Measurements from ENCODE around the gene GALNT9.
"Not testable (repeated sequence)": the region's sequence is repeated elsewhere in the genome, so short reads cannot be mapped to it uniquely, and the experiment has no call there.

Gene GALNT9

DNA sequence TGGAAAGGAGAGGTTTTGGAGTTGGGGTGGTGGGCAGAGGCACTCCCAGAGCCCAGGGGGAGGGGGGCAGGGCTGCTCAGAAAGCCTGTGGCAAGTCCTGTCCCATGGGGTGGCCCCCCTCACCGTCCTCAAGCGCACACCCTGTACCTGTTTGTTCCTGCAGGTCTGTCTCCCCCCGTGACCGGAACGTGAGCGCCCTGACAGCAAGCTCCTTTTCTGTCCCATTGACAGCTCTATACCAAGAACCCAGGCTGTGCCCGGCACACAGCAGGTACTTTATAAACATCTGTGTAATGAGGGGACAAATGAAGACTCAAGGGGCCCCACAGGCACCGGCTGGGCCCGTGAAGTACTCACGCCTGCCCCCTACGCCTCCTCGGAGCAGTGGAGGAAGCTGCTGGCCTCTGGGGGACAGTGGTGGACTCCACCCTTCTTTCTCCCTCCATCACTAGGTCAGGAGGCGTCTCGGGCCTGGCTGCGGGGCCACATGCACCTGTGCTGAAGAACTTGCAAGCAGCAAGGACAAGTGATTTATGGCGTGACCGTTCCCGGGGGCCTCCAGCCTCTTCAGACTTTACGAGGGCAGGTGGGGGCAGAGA, 65.8 kb downstream of the GALNT9 start:
- DNase-seq = no peak

DNA sequence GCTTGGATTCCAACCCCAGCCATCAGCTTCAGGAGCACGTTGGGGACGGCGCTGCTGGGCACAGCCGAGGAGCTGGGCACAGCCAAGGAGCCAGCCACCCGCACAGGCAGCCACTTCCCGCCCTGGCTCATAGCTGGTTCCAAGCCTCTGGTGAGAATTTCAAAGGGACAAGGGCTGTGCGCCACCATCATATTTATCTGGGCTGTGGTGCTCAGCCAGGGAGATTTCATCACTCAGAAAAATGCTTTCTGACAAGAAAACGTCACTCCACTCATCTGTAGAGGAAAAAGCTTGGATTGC, 66.4 kb downstream of the GALNT9 start:
- DNase-seq = no peak

DNA sequence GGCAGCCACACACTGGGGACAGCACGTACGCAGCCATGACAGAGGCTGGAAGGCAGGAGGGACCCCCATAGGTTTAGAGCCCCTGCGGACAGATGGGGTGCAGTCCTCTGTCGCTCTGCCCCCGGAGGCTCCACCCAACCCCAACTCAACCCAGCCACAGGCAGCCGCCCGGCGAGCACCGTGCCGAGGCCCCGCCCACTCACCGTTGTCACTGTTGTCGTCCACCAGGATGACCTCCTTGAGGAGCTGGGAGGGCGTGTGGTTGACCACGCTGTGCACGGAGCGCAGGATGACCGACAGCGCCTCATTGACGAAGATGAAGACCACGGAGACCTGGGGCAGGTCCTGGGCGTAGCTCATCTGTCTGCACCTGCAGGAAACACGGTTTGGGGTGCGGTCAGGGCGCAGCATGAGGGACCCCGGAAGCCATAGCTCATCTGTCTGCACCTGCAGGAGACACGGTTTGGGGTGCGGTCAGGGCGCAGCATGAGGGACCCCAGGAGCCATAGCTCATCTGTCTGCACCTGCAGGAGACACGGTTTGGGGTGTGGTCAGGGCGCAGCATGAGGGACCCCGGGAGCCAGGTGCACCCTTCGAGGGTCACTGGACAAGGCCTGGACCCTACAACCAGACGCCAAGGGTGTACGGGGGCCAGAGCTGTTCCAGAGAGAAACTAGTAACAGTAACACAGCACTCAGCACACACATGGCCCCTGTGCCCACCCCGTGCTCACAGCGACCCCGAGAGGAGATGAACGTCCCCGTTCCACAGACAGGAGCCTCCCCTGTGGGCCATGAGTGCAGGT, 66.9 kb downstream of the GALNT9 start:
- DNase-seq = no peak

DNA sequence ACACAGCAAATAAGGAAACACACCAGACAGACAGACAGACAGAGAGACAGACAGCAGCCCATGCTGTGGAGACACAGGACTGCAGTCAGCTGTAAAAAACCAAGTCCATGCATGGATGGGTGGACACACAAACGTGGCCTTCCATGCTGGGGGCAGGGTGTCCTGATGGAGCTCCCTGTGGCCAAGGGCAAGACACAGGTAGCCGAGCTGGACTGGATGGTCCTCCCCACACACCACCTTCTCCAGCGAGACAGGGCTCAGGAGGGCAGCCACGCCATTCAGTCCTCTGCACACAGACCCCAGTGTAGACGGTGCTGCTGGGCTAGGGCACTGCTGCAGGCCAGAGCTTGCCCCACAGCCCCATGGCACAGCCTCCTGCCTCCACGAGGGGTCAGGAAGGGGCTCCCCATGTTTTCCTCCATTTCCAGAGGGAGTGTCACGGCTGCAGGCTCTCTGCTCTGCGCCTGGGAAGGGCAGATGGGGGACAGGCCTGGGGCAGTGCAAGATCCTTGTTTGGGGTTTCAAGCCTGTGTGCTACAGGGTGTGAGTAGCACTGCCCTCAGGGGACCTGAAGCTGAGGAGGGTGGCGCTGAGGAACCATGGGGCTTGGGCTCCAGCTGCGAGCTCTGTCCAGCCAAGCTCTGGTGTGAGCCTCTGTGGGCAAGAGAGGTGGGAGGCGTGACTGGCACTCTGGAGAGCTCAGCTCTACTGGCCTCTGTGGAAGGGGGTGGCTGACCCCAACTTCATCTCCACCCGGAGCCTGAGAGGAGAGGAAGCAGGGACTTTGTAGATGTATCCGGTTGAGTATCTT, 67.9 kb downstream of the GALNT9 start:
- DNase-seq = no peak

DNA sequence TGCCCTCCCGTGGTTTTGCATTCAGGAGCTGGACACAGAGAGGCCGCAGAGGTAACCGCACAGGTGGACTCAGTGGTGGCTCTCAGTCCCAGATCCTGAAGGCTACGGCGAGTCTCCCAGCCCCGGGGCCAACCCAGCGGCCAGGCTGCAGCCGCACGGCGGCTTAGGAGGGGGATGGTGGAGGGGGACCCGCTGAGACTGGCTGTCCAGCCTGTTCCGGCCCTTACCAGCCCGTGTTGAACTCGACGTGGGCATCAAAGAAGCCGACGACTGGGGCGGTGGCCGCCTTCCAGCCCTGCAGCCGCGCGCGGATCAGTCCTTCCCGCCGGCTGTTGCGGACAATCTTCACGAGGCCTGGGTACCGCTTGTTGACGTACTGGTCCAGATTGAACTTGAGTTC, 68.7 kb downstream of the GALNT9 start:
- DNase-seq = no peak

DNA sequence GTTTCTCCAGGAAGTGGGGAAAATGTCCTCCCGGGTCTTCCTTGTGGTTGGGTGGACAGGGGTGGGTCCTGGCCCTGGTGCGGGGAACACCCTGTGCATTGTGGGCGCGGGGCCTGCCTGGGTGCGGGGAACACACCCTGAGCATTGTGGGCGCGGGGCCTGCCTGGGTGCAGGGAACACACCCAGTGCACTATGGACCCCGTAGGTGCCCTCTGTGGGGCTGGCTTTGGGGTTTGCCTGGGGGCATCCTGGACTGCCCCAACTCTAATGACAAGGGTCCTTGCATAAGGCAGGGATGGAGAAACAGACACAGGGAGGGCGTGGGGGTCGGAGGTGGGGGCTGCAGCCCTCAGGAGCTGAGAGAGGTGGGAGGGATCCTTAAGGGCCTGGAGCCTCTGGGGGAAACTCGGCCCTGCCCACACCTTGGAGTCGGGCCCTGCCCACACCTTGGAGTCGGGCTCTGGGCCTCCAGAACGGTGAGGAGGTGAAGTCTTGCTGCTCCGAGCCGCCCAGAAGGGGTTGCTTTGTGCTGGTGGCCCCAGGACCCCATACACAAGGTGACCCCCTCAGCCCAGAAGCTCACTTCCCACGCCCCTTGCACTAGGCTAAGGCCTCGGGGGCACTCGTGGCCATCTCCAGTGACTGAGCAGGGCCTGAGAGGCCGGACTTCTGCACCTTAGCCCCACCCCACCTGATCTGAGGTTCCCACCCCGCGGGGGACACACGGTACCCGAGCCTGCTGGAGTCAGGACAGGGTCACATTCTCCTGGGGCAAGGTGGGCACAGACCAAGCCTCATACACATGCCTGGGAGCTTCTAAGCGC, 69.3 kb downstream of the GALNT9 start:
- DNase-seq = no peak

DNA sequence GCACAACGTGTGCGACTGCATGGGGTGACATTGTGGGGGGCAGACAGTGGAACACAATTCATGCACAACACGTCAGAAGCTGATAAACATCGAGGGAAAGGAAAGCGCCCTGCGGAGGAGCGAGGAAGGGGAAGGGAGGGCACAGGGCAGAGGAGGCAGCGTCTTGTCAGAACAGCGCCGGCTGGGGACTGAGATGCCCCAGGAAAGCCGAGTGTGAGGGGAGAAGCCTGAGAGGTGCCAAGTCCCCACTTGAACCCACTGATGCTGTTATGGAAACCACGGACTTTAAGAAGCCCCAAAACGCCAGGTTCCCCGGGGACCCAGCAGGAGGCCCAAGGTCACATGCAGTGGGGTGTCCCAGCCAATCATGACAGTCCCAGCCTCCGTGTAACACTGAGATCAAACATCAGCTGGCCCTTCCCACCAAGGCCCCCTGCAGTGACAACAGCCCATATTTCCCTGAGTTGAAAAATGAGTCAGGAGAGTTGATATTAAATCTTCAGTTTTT, 70.0 kb downstream of the GALNT9 start:
- no peak for DNase-seq

DNA sequence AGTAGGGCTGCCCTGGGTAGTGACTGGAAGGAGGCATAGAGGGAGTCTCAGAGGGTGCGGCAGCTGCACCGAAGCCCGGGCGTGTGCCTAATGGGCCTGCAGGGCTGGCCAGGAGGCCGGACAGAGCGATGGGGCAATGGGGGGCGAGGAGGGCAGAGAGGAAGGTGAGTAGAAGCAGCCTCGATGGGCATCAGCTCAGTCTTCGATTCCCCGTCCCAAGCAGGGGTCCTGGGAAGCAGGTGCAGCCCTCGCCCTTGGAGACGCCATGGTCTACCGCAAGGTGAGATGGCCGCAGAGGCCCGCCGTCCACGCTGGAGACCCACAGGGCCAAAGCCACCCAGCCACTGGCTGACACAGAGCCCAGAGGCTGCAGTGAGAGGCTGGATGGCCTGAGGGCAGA, 70.8 kb downstream of the GALNT9 start:
- no peak for DNase-seq

DNA sequence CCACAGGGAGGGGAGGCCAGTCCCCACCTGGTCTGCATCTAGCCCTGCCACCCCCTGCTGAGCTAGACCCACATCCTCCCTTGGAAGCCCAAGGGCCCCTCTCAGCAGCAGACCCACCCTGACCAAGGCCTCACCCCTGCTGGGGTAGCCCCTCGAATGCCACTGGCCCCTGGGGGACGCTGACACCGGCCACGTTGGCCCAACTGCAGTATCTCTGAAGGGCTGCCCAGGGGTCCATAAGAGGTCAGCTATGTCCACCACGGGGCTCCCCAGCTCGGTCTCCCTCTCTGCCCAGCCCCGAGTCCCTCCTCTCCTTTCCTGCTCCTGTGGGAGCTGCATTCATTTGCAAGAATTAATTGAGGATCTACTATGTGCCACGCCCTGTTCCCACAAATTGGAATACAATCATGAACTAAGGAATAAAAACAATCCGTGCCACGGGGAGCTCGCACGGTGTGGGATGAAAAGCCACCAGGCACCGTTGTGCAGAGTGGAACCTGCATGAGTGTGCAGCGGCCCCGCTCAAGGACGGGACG, 71.4 kb downstream of the GALNT9 start:
- DNase-seq = no peak

DNA sequence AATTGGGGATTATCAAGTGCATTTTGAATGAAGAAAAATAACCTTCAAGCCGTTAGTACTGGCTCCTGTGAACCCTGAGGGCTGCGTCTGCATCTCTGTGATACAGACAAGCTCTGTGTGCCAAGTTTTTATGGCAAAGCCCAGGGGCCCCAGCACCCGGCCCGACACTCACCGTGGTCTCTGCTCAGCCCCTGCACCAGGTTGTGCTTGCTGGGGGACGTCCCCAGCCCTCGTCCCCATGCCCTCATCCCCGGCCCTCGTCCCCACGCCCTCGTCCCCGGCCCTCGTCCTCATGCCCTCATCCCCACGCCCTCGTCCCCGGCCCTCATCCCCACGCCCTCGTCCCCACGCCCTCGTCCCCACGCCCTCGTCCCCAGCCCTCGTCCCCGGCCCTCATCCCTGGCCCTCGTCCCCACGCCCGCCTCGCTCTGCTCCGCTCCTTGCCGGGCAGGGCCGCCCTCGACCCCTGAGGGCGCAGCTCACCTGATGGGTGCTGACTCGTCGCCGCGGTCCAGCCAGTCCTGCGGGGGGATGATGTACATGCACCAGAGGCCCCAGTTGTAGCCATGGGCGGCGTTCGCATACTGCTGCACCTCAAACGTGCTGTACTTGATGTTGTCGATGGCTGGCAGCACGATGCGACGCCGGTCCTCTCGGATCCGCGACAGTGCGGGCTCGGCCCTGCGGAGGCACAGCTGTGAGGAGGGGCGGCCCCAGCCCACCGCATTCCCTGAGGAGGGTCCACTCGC, 72.0 kb downstream of the GALNT9 start:
- DNase-seq = no peak

DNA sequence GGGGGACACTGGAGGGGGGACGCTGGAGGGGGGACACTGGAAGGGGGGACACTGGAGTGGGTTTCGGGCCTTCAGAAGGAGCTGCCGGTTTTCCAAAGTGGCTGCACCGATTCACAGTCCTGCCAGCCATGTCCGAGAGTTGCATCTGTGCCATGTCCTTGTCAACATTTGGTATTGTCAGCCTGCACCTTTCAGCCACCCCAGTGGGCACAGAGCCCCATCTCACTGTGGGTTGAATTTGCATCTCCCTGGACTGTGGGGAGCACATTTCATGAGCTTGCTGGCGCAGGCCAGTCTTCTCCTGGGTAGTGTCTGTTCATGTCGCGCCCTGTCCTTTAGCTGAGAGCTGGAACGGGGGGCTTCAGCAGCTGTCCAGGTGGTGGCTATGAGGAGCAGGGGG, 72.7 kb downstream of the GALNT9 start:
- DNase-seq = no peak

DNA sequence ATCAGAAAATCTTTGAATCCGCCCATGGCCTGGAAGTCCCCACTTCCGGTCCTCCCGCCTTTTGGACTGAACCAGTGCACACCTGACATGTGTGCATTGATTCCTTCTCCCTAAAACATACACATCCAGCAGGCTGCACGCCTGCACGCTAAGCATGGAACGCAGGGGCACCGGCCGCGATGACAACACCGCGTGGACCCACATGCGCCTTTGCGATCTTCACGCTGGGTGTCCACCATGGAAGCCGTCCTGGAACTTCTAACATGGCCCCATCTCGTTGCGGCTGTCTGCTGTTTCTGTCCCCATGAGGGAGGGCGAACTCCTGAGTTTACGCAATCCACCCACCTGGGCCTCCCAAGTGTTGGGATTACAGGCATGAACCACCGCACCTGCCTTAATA, 73.7 kb downstream of the GALNT9 start:
- no peak for DNase-seq

DNA sequence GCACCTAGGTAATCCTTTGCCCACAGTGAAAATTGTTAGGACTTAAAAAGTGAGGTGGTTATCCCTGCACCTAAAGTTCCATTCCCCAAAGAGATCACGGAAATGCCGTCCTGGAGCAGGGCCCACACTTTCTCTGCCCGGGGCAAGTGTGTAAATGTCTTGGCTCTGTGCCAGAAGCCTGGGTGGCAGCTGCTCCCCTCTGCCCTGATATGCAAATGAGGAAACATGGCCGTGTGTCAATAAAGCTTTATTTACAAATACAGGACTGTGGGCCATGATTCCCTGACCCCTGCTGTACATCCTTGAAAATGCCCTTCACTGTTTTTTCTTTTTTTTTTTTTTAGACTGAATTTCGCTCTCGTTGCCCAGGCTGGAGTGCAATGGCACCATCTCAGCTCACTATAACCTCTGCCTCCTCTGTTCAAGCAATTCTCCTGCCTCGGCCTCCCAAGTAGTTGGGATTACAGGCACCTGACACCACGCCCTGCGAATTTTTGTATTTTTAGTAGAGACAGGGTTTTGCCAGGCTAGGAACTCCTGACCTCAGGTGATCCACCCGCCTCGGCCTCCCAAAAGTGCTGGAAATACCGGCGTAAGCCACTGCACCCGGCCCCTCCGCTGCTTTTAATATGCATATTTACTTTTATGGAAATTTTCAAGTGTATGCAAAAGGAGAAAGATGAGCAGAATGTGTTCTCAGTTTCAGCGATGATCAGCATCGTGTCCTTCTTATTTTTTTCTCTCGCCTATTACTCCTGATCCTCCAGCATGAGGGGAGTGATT, 75.5 kb downstream of the GALNT9 start:
- no peak for DNase-seq

DNA sequence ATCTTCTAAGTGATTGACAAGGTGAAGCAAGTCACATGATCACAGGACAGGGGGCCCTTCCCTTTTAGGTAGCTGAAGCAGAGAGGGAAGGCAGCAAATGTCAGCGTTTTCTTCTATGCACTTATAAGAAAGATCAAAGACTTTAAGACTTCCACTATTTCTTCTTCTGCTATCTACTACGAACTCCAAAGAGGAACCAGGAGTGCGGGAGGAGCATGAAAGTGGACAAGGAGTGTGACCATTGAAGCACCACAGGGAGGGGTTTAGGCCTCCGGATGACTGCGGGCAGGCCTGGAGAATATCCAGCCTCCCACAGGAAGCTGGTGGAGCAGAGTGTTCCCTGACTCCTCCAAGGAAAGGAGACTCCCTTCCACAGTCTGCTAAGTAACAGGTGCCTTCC, 76.4 kb downstream of the GALNT9 start:
- not testable (repeated sequence) for DNase-seq

DNA sequence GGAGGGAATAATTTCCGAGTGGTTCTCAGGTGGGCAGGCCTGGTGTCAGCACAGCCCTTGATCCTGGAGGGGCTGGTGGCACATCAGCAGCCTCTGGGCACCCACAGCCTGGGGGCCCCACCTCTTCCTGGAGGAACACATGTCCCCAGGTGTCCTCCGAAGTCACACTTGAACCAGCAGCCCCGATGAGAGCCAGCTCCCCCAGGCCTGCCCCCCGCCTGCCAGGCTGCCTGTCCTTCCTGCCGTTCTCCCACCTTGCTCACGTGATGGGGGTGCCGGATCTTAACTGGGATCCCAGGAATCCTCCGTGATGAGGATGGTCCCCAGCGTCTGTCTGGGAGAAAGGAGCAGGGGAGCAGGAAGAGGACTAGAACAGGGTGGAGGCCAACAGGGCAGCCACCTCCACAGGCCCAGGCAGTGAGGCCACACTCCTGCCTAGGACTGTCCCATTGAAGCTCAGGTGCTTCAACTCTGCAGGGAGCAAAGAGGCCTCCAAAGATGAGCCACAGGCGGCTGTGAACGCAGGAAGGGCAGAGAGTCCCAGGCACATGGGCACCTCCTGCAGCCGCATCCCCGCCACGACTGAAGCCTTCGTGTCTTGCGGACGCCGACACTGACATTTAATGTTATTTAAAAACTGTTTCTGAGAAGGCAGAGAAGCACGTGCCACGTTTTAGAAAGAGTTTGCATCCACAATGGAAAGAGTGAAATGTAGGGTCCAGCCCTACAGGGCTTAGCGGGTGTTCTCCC, 77.5 kb downstream of the GALNT9 start:
- DNase-seq = no peak

DNA sequence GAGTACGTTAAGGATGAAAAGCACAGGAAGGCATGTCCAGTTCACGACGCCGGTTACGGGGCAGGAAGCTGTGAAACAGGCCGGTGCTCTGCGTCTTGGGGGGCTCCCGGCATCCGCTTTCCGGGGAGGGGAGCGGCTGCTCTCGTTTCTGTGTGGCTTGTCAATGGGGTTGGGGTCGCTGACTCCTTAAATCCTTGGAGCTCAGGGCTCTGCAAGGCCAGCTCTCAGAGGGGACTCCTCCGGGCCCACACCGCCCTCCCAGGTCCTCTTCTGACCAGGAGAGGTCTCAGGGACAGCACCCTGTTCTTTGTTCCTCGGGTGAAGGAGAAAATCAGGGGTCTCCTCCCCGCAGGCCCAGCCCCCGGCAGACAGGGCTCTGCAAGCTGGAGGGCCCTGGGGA, 78.1 kb downstream of the GALNT9 start:
- no peak for DNase-seq

DNA sequence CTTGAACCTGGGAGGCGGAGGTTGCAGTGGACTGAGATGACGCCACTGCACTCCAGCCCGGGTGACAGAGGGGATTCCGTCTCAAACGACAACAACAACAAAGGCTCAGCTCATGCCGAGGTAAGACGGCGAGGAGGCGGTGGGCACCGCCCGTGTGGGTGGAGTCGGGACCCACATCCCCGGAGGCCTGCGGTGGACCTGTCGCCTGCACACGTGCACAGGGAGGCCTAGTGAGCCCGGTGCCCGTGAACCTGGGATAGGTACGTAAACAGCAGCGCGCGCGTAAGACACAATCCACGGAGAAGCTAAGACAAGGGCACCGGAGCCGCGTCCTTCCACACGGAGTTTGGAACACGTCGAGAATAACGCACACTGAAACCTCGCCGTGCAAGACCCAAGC, 78.7 kb downstream of the GALNT9 start:
- no peak for DNase-seq

DNA sequence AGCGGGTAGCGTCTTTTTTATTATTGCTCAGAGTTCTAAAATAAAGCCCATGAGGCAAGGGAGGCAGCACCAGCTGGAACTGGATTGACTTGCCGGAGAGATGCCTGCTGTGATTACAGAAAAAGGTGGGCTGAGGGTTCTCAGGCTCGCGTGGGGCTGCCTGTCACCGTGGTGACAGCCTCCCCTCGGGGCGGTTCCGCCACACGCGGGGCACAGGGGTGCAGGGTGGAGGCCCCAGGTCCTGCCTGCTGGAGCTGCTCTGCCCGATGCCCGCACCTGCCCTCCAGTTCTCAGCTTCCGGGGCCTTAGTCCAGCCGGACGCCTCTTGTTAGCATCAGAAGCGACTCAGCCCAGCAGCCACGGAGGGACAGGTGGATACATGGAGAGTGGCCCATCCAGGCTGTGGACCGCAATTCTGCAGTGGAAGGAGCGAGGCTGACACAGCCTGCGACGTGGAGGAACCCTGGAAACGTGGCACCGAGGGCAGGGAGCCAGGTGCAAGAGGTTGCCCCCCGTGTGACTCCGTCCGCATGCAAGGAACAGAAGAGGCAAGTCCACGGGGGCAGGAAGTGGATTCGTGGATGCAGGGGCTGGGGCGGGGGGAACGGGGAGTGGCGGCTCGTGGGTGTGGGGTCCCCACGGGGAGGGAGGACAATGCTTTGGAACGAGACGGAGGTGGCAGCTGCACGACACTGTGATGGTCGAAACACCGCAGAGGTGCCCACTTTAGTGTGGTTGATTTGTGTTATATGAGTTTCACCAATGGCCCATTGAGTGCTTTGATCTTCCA, 79.5 kb downstream of the GALNT9 start:
- DNase-seq = no peak

DNA sequence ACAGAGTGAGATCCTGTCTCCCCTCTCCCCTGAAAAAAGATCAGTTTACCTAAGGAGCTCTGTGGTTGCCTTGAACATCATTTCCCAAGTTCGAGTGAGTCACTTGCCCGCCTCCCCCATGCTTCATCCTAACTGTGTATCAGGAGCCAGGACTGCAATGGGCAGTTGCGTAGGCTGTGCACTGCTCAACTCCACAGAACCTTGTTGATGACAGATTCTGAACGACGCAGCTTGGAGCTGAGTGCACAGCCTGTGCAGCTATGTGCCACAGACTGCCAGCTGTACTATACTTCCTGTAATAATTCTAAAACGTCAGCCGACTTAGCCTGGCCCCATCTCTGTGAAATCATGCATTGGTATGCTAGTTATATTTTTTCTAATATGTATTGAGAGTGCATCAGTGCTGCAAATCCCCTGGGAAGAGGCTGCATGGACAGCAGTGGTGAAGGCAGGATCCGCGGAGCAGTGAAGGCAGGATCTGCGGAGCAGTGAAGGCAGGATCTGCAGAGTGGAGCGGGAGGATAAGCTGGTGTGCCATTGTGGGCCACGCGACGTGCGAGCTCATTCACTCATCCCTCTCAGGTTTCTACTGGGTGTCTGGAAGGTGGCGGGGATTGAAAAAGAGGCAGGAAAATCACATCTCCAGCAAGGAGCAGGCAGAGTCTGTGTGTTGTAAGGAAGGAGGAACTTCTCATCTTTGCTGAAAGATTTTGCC, 80.8 kb downstream of the GALNT9 start:
- no peak for DNase-seq
